Measurements from ENCODE around the gene AMER3. TPM values are rescaled to one million over a fixed set of nuclear protein-coding genes. Genes with fewer than 3 reads are reported as not detected.

AMER3 gene
- total and polyA plus RNA-seq, 4 donors = not detected

DNA sequence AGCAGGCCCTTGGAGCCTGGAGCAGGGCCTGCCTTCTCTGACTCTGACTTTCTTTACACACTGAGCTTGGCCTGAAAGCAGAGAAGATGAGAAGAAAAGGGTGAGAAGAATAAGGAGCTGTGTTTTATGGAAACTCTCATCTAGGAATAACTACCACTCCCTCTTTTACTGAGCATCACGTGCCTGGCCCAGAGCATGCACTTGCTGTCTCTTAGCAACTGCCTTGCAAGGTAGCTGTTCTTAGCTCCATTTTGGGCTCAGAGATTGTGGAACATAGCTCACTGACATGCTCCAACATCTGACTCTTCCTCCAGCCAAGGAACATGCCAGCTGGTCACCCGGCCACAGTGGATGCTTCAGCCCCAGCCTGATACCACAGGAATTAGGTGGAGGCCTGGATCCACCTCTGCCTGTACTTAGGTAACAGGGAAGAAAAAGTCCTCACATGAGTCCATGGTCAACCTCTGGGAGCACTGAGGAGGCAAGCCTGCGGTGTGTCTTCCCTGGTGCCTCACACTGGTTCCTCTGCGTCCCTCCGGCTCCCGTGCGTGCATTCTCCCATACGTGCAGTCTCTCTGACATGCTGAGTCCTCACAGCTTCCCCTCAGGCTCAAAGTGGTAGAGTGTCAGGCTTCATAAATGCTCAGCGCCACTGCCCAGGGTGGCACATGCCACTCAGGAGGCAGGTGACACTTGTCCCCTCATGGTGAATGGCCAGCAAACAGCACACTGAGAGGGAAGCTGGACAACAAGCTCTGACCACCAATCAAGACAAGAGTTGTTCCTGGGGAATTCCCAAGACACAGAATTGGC lies 35.7 kb downstream of the AMER3 start:
- no peaks in the 10 kb centered on the region for H3K36me3 ChIP-seq (ENCODE audit: control insufficient read depth in 4 of 4, insufficient read depth in 3 of 4, low read depth in 1 of 4, low read length in 3 of 4)
- H3K9ac ChIP-seq (ENCODE audit: low read depth in 1 of 2, low read length in 2 of 2) = no peak overlapping the region
- DNase-seq (ENCODE audit: low spot score) = no peak
- H3K9me3 ChIP-seq (ENCODE audit: control insufficient read depth in 4 of 4, low read length in 3 of 4) = no peaks in the 10 kb centered on the region
- no peak overlapping the region for H3K27ac ChIP-seq (ENCODE audit: low read depth in 1 of 2, low read length in 2 of 2)
- 79% methylated on average over 9 of the region's 9 CpGs for WGBS
- no peaks in the 10 kb centered on the region for H3K4me1 ChIP-seq (ENCODE audit: control insufficient read depth in 4 of 4, insufficient read depth in 4 of 4, low read length in 3 of 4)
- no peak overlapping the region for H3K4me3 ChIP-seq (ENCODE audit: low read depth in 1 of 3, low read length in 3 of 3)
- no peak for TF ChIP-seq YY1 (IDR thresholded peaks at IDR 0.05)
- no peak for TF ChIP-seq RAD21 (IDR thresholded peaks at IDR 0.05)
- no peak for TF ChIP-seq FOXA2 (IDR thresholded peaks at IDR 0.05)
- TF ChIP-seq EGR1 (IDR thresholded peaks at IDR 0.05; ENCODE audit: low read depth in 2 of 2) = no peak
- TF ChIP-seq JUND (IDR thresholded peaks at IDR 0.05) = no peak
- no peak for TF ChIP-seq FOXA1 (IDR thresholded peaks at IDR 0.05)
- no peak for TF ChIP-seq HNF4A (conservative IDR thresholded peaks at IDR 0.05)
- H3K27me3 ChIP-seq (ENCODE audit: control insufficient read depth in 4 of 4, insufficient read depth in 4 of 4, low read length in 3 of 4) = peaks cover 0 to 2% (median 0%) of the 10 kb centered on the region in 4 donors

DNA sequence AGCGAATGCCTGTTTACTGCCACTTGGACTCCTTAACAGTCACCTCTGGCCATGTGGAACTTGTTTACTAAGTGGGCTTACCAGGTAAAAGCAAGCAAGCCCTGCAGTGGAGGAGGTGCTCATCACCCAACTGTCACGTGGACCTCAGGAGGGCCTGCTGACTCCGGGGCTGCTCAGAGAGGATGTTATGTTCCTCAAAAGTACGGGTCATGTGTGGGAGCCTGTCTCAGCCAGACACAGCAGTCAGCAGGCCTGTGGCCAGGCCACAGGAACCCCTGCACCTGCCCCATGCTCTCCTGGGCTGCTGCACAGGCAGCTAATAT lies 36.2 kb downstream of the AMER3 start:
- H3K9ac ChIP-seq (ENCODE audit: low read depth in 1 of 2, low read length in 2 of 2) = no peak overlapping the region
- H3K36me3 ChIP-seq (ENCODE audit: control insufficient read depth in 4 of 4, insufficient read depth in 3 of 4, low read depth in 1 of 4, low read length in 3 of 4) = no peaks in the 10 kb centered on the region
- WGBS = 31% methylated on average over 4 of the region's 4 CpGs
- no peaks in the 10 kb centered on the region for H3K4me1 ChIP-seq (ENCODE audit: control insufficient read depth in 4 of 4, insufficient read depth in 4 of 4, low read length in 3 of 4)
- DNase-seq (ENCODE audit: low spot score) = no peak
- no peak overlapping the region for H3K27ac ChIP-seq (ENCODE audit: low read depth in 1 of 2, low read length in 2 of 2)
- TF ChIP-seq, protein P1, sequence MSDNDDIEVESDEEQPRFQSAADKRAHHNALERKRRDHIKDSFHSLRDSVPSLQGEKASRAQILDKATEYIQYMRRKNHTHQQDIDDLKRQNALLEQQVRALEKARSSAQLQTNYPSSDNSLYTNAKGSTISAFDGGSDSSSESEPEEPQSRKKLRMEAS (IDR thresholded peaks at IDR 0.05) = no peak
- TF ChIP-seq HNF4G (IDR thresholded peaks at IDR 0.05) (no peak), YY1 (IDR thresholded peaks at IDR 0.05) (no peak), HNF4A (conservative IDR thresholded peaks at IDR 0.05) (no peak)
- H3K4me3 ChIP-seq (ENCODE audit: low read depth in 1 of 3, low read length in 3 of 3) = no peak overlapping the region
- H3K27me3 ChIP-seq (ENCODE audit: control insufficient read depth in 4 of 4, insufficient read depth in 4 of 4, low read length in 3 of 4) = peaks cover 0 to 2% (median 0%) of the 10 kb centered on the region in 4 donors
- no peaks in the 10 kb centered on the region for H3K9me3 ChIP-seq (ENCODE audit: control insufficient read depth in 4 of 4, low read length in 3 of 4)

GRCh38 chr2:130795431-130795830 lies 40.1 kb downstream of the AMER3 start:
- TF ChIP-seq NR2F2 (IDR thresholded peaks at IDR 0.05) (no peak), EGR1 (IDR thresholded peaks at IDR 0.05; ENCODE audit: low read depth in 2 of 2) (no peak), REST (IDR thresholded peaks at IDR 0.05) (no peak), HNF4A (conservative IDR thresholded peaks at IDR 0.05) (no peak), GABPA (IDR thresholded peaks at IDR 0.05 in 1 of 2, conservative IDR thresholded peaks at IDR 0.05 in 1 of 2) (no peak), SP1 (IDR thresholded peaks at IDR 0.05) (no peak), JUND (IDR thresholded peaks at IDR 0.05) (no peak), YY1 (IDR thresholded peaks at IDR 0.05) (no peak), CTCF (IDR thresholded peaks at IDR 0.05; ENCODE audit: low read depth, low read length, missing input control) (no peak)
- Histone ChIP-seq H3K4me3 (ENCODE audit: low read depth in 1 of 3, low read length in 3 of 3) (no peak overlapping the region), H3K9ac (ENCODE audit: low read depth in 1 of 2, low read length in 2 of 2) (no peak overlapping the region), H3K4me1 (ENCODE audit: control insufficient read depth in 4 of 4, insufficient read depth in 4 of 4, low read length in 3 of 4) (peaks cover 0 to 11% (median 6%) of the 10 kb centered on the region in 4 donors), H3K9me3 (ENCODE audit: control insufficient read depth in 4 of 4, low read length in 3 of 4) (no peaks in the 10 kb centered on the region), H3K27me3 (ENCODE audit: control insufficient read depth in 4 of 4, insufficient read depth in 4 of 4, low read length in 3 of 4) (peaks cover 0 to 2% (median 0%) of the 10 kb centered on the region in 4 donors), H3K27ac (ENCODE audit: low read depth in 1 of 2, low read length in 2 of 2) (no peak overlapping the region), H3K36me3 (ENCODE audit: control insufficient read depth in 4 of 4, insufficient read depth in 3 of 4, low read depth in 1 of 4, low read length in 3 of 4) (no peaks in the 10 kb centered on the region)
- DNase-seq (ENCODE audit: low spot score) = no peak
- 54% methylated on average over 2 of the region's 2 CpGs for WGBS

Measured in liver (tissue), 9 donors.